GM12878 (cell line): ENCODE results near the gene AFTPH. TPM values are rescaled to one million over a fixed set of nuclear protein-coding genes. Genes with fewer than 3 reads are reported as not detected.

ENCODE experiments used
- ATAC-seq: fragments of 200-7000 bp; cut with Tn5 transposase; 3 replicates; pipeline ENCODE4 v1.9.1; 2020; ENCODE audit warnings: mild to moderate bottlenecking, moderate library complexity
- BruUV-seq: library from RNA; stranded (reverse); fragments of 400-500 nt; replicated peaks from 2 replicates; lab custom pipeline; 2021; lab: Mats Ljungman, UMichigan
- CTCF ChIA-PET: fragments of 300-600 bp; sonication (Branson Sonifier 250); formaldehyde crosslinking; extraction: SDS; loops from one replicate; lab custom pipeline; 2021; ENCODE audit warnings: inconsistent platforms; lab: Yijun Ruan, JAX
- POLR2A ChIA-PET: fragments of 350-600 bp; formaldehyde crosslinking; extraction: SDS; loops from one replicate; lab custom pipeline; 2021; ENCODE audit warnings: inconsistent platforms; lab: Charles Lee
- RAD21 ChIA-PET: fragments of 300-600 bp; sonication (Branson Sonifier 250); formaldehyde crosslinking; loops from one replicate; lab custom pipeline; 2023; ENCODE audit warnings: antibody characterized with exemption; ENCODE audit not compliant: unreplicated experiment; lab: Charles Lee
- SMC1A ChIA-PET: fragments of 300-600 bp; sonication (Branson Sonifier 250); formaldehyde crosslinking; loops from one replicate; lab custom pipeline; 2023; ENCODE audit not compliant: unreplicated experiment, uncharacterized antibody; lab: Charles Lee
- DNase-seq: peaks from one replicate; pipeline ENCODE4 v3.0.0-alpha.2; 2011; ENCODE audit warnings: low read depth, low spot score
- FAIRE-seq: peaks from 3 replicates; lab custom pipeline; 2011; peaks lifted over from hg19 to GRCh38; lab: Jason Lieb, UNC
- H2AFZ ChIP-seq: 2 replicates; pipeline ENCODE4 v1.6.0; 2011; ENCODE audit warnings: low read depth, low read length, control low read depth; ENCODE audit not compliant: control insufficient read depth
- H3K27ac ChIP-seq: 2 replicates; pipeline ENCODE4 v1.5.1; 2011; ENCODE audit warnings: control low read depth; ENCODE audit not compliant: control insufficient read depth, insufficient read depth
- H3K27me3 ChIP-seq, 2 experiments: replicated peaks in 1 of 2; 2 replicates each; pipeline versions ENCODE4 v1.6.0 to v1.6.1; 2011; ENCODE audit warnings: low read length in 1 of 2; ENCODE audit not compliant: control insufficient read depth in 2 of 2, insufficient read depth in 2 of 2
- H3K36me3 ChIP-seq, 2 experiments: 2 replicates each; pipeline ENCODE4 v1.5.1; 2011; ENCODE audit warnings: low read length in 1 of 2; ENCODE audit not compliant: control insufficient read depth in 2 of 2, insufficient read depth in 2 of 2
- H3K4me1 ChIP-seq: 2 replicates; pipeline ENCODE4 v1.6.1; 2011; ENCODE audit warnings: mild to moderate bottlenecking, low read length, moderate library complexity, mixed read lengths; ENCODE audit not compliant: control insufficient read depth, insufficient read depth
- H3K4me2 ChIP-seq: 2 replicates; pipeline ENCODE4 v1.6.0; 2011; ENCODE audit warnings: control low read depth; ENCODE audit not compliant: control insufficient read depth, insufficient read depth
- H3K4me3 ChIP-seq: fragments of 200-600 bp; sonication (generic); 2 replicates; pipeline ENCODE4 v1.5.1; 2016
- H3K79me2 ChIP-seq: 2 replicates; pipeline ENCODE4 v1.6.0; 2011; ENCODE audit warnings: low read length; ENCODE audit not compliant: control insufficient read depth, insufficient read depth
- H3K9ac ChIP-seq: 2 replicates; pipeline ENCODE4 v1.8.0; 2011; ENCODE audit warnings: low read length, control low read depth, mixed read lengths; ENCODE audit not compliant: control insufficient read depth, insufficient read depth
- H3K9me3 ChIP-seq: replicated peaks from 3 replicates; pipeline ENCODE4 v1.5.1; 2011; ENCODE audit warnings: mild to moderate bottlenecking, low read length; ENCODE audit not compliant: control insufficient read depth, insufficient read depth
- H4K20me1 ChIP-seq: 2 replicates; pipeline ENCODE4 v1.6.0; 2011; ENCODE audit not compliant: control insufficient read depth, insufficient read depth
- CBFB ChIP-seq: IDR thresholded peaks from 2 replicates; pipeline ENCODE4 v1.6.1; 2016; ENCODE audit warnings: antibody characterized with exemption, low read depth
- CBX3 ChIP-seq: fragments of 200-600 bp; sonication (generic); IDR thresholded peaks from 2 replicates; pipeline ENCODE4 v1.6.1; 2016; ENCODE audit warnings: low read depth, borderline replicate concordance
- WGBS: methylation state at CpG from one replicate; pipeline ENCODE4 v1.1.6; 2016; ENCODE audit warnings: low lambda C conversion rate; ENCODE audit not compliant: insufficient replicate concordance, insufficient coverage; ENCODE audit errors: missing lambda C conversion rate; 5-methylcytosine and 5-hydroxymethylcytosine counted together
- in situ Hi-C: fragments of 300-500 bp; cut with MboI; formaldehyde crosslinking; loops from 9 replicates; pipeline ENCODE4 v1.14.3; 2018; ENCODE audit warnings: mixed read lengths
- intact Hi-C: fragments of 100-400 bp; cut with micrococcal nuclease; formaldehyde crosslinking; loops from one replicate; pipeline ENCODE4 v1.14.2; 2022; ENCODE audit not compliant: unreplicated experiment
- polyA plus RNA-seq, 11 experiments: library from polyadenylated mRNA; depleted of rRNA in 4 of 11; unstranded in 6 of 11; stranded (reverse) in 5 of 11; fragments of >200 nt; fragmentation: Nextera tagmentation in 4 of 11; fragmentation: Illumina TruSeq in 1 of 11; extraction: Ambion mirVana in 4 of 11; extraction: Trizol in 1 of 11; gene quantifications; 1 replicate in 1 of 11; 2 replicates in 10 of 11; pipeline versions ENCODE4 v1.2.1 to v1.2.3, GENCODE V29; 2011 to 2016; ENCODE audit warnings: inconsistent platforms in 2 of 11, missing spikeins in 2 of 11, low read depth in 1 of 11
- total RNA-seq, 4 experiments: library from RNA; depleted of rRNA in 3 of 4; stranded (reverse); fragments of >200 nt in 3 of 4; fragmentation: Illumina TruSeq in 1 of 4; extraction: Trizol in 1 of 4; gene quantifications; 2 replicates each; pipeline versions ENCODE4 v1.2.1 to v1.2.3, GENCODE V29; 2013 to 2021
- TF ChIP-seq, protein P1 (sequence below): fragments of 450-650 bp; IDR thresholded peaks from 2 replicates; pipeline ENCODE4 v1.6.1; 2017; ENCODE audit warnings: borderline replicate concordance
- TF ChIP-seq, protein P2 (sequence below): fragments of 450-650 bp; IDR thresholded peaks from 2 replicates; pipeline ENCODE4 v1.6.1; 2016; ENCODE audit warnings: mild to moderate bottlenecking

Gene AFTPH
- total and polyA plus RNA-seq, 10 of the 15 experiments (the other 5 are each of a cell fraction or from before 2014, with no cell fraction given): 25.6 to 77.3 (median 39.5) TPM

DNA sequence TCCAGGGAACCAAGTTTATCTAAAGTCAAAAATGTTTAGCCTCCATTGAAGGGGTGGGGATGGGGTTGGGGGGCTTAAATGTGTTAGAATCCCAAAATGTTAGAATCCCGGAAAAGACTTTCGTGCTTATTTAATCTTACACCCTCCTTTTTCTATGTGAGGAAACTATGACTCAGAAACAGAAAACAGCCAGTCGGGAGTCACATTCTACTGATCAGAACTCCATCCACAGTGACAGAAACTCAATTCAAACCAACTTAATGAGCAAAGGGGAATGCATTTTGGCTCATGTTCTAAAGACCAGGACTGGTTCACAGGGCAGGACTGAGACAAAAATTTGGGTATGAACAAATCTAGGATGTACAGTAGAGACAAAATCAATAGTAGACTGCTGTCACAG is 31.9 kb upstream of the AFTPH start:
- Histone ChIP-seq H3K9ac (no peak overlapping the region), H3K4me2 (no peak overlapping the region), H3K4me3 (no peak overlapping the region), H3K79me2 (no peaks in the 10 kb centered on the region), H3K9me3 (no peaks in the 10 kb centered on the region), H2AFZ (no peak overlapping the region), H4K20me1 (no peaks in the 10 kb centered on the region), H3K27me3 (no peaks in the 10 kb centered on the region; a peak in 2 of 4 replicates), H3K27ac (no peak overlapping the region), H3K36me3 (no peaks in the 10 kb centered on the region), H3K4me1 (peaks cover 5% of the 10 kb centered on the region)
- no peak for DNase-seq
- FAIRE-seq: no peak
- CTCF ChIA-PET: interaction anchor here (12.8 kb wide), 1 partner anchor 163 kb away, joined by 467 read pairs; no protein-coding TSS in a partner anchor
- SMC1A ChIA-PET: interaction anchor here (14.7 kb wide), 1 partner anchor 163 kb away, joined by 300 read pairs; no protein-coding TSS in a partner anchor
- BruUV-seq: no TSS peak
- in situ Hi-C loops (no loop called here), intact Hi-C loops (no loop called here)
- WGBS: 43% methylated on average over 3 of the region's 3 CpGs
- TF ChIP-seq, protein P1, sequence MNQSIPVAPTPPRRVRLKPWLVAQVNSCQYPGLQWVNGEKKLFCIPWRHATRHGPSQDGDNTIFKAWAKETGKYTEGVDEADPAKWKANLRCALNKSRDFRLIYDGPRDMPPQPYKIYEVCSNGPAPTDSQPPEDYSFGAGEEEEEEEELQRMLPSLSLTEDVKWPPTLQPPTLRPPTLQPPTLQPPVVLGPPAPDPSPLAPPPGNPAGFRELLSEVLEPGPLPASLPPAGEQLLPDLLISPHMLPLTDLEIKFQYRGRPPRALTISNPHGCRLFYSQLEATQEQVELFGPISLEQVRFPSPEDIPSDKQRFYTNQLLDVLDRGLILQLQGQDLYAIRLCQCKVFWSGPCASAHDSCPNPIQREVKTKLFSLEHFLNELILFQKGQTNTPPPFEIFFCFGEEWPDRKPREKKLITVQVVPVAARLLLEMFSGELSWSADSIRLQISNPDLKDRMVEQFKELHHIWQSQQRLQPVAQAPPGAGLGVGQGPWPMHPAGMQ: no peak
- TF ChIP-seq CBFB (no peak), CBX3 (no peak)
- TF ChIP-seq, protein P2, sequence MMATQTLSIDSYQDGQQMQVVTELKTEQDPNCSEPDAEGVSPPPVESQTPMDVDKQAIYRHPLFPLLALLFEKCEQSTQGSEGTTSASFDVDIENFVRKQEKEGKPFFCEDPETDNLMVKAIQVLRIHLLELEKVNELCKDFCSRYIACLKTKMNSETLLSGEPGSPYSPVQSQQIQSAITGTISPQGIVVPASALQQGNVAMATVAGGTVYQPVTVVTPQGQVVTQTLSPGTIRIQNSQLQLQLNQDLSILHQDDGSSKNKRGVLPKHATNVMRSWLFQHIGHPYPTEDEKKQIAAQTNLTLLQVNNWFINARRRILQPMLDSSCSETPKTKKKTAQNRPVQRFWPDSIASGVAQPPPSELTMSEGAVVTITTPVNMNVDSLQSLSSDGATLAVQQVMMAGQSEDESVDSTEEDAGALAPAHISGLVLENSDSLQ: no peak
- RAD21 ChIA-PET: interaction anchor here (14.6 kb wide), 1 partner anchor 163 kb away, joined by 240 read pairs; no protein-coding TSS in a partner anchor
- POLR2A ChIA-PET: interaction anchor here (0.6 kb wide), 1 partner anchor 135 kb away, joined by 4 read pairs; no protein-coding TSS in a partner anchor
- ATAC-seq: no peak
